ENCODE data around the gene LAMA3. TPM values are rescaled to one million over a fixed set of nuclear protein-coding genes. Genes with fewer than 3 reads are reported as not detected.
A peak's percentile ranks its signal among the peaks of the same experiment; 100 is the strongest.

Gene LAMA3
- total RNA-seq, 6 experiments from 2014 or later = 1.3 to 5.0 (median 3.0) TPM

DNA sequence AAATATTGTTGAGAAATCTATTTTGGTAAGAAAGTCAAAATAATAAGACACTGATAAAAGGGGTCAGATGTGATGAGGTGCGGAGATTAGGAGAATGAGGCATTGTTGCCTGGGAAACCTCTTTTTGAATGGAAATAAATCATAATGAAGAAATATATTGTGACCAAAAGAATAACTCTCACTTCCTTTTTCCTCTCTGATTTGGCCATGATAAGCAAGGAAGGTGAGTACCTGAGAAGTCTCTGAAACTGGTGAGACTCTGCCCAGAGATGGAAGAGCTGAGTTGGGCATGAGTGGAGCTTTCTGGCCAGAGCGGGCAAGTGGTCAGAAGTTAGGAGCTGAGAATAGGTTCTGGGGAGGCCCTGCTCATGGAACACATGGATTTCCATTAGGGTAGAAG is 11.8 kb downstream of the LAMA3 start:
- no peaks in the 10 kb centered on the region for H3K27me3 ChIP-seq
- no peak for ATAC-seq
- no peaks in the 10 kb centered on the region for H3K36me3 ChIP-seq
- no peaks in the 10 kb centered on the region for H3K9me3 ChIP-seq
- intact Hi-C loops (cut with DNase I) = loop anchor here (5.0 kb wide), 1 partner anchor 79 kb away; no protein-coding TSS in a partner anchor
- 57% methylated on average over 2 of the region's 2 CpGs for WGBS (ENCODE audit: insufficient coverage, low coverage, low lambda C conversion rate, missing lambda C conversion rate)
- no peak for DNase-seq
- H3K4me1 ChIP-seq = no peaks in the 10 kb centered on the region
- no peak overlapping the region for H3K4me3 ChIP-seq
- no peak for TF ChIP-seq POLR2A (IDR thresholded peaks at IDR 0.05)
- TF ChIP-seq, protein P1, sequence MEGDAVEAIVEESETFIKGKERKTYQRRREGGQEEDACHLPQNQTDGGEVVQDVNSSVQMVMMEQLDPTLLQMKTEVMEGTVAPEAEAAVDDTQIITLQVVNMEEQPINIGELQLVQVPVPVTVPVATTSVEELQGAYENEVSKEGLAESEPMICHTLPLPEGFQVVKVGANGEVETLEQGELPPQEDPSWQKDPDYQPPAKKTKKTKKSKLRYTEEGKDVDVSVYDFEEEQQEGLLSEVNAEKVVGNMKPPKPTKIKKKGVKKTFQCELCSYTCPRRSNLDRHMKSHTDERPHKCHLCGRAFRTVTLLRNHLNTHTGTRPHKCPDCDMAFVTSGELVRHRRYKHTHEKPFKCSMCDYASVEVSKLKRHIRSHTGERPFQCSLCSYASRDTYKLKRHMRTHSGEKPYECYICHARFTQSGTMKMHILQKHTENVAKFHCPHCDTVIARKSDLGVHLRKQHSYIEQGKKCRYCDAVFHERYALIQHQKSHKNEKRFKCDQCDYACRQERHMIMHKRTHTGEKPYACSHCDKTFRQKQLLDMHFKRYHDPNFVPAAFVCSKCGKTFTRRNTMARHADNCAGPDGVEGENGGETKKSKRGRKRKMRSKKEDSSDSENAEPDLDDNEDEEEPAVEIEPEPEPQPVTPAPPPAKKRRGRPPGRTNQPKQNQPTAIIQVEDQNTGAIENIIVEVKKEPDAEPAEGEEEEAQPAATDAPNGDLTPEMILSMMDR (IDR thresholded peaks at IDR 0.05) = no peak
- H3K27ac ChIP-seq = no peak overlapping the region

- Histone ChIP-seq H3K27ac (no peak overlapping the region), H3K36me3 (no peaks in the 10 kb centered on the region), H3K4me3 (no peak overlapping the region), H3K27me3 (no peaks in the 10 kb centered on the region), H3K4me1 (no peaks in the 10 kb centered on the region), H3K9me3 (no peaks in the 10 kb centered on the region)
- DNase-seq (no peak), ATAC-seq (no peak)
- 83% methylated on average over 8 of the region's 8 CpGs for WGBS (ENCODE audit: insufficient coverage, low coverage, low lambda C conversion rate, missing lambda C conversion rate)
- no peak for TF ChIP-seq POLR2A (IDR thresholded peaks at IDR 0.05)
- TF ChIP-seq, protein P1 (IDR thresholded peaks at IDR 0.05) = no peak
- intact Hi-C loops (cut with DNase I) = loop anchor here (5.0 kb wide), 1 partner anchor 79 kb away; no protein-coding TSS in a partner anchor
Observed at GRCh38 chr18:23701544-23702064, 12.4 kb downstream of the LAMA3 start.

GRCh38 chr18:23702606-23703005 is 13.4 kb downstream of the LAMA3 start:
- intact Hi-C loops (cut with DNase I) = loop anchor here (5.0 kb wide), 1 partner anchor 80 kb away; no protein-coding TSS in a partner anchor
- 57% methylated on average over 4 of the region's 4 CpGs for WGBS (ENCODE audit: insufficient coverage, low coverage, low lambda C conversion rate, missing lambda C conversion rate)
- no peaks in the 10 kb centered on the region for H3K27me3 ChIP-seq
- DNase-seq = no peak
- no peaks in the 10 kb centered on the region for H3K9me3 ChIP-seq
- ATAC-seq = no peak
- no peaks in the 10 kb centered on the region for H3K36me3 ChIP-seq
- no peak for TF ChIP-seq POLR2A (IDR thresholded peaks at IDR 0.05)
- TF ChIP-seq, protein P1 (IDR thresholded peaks at IDR 0.05) = no peak
- no peak overlapping the region for H3K4me3 ChIP-seq
- no peaks in the 10 kb centered on the region for H3K4me1 ChIP-seq
- no peak overlapping the region for H3K27ac ChIP-seq

GRCh38 chr18:23703057-23703986 is 14.1 kb downstream of the LAMA3 start:
- no peaks in the 10 kb centered on the region for H3K9me3 ChIP-seq
- H3K4me1 ChIP-seq = no peaks in the 10 kb centered on the region
- no peaks in the 10 kb centered on the region for H3K27me3 ChIP-seq
- peak; percentile 94 to 99 (median 94) for ATAC-seq
- H3K27ac ChIP-seq = no peak overlapping the region
- TF ChIP-seq POLR2A (IDR thresholded peaks at IDR 0.05) = no peak
- TF ChIP-seq, protein P1 (IDR thresholded peaks at IDR 0.05) = peak; percentile 54 to 87 (median 62)
- no peaks in the 10 kb centered on the region for H3K36me3 ChIP-seq
- WGBS (ENCODE audit: insufficient coverage, low coverage, low lambda C conversion rate, missing lambda C conversion rate) = 35% methylated on average over 6 of the region's 6 CpGs
- H3K4me3 ChIP-seq = no peak overlapping the region
- intact Hi-C loops (cut with DNase I) = loop anchor here (5.0 kb wide), 1 partner anchor 81 kb away; no protein-coding TSS in a partner anchor
- peak in 1 of 3 donors; percentile 45 for DNase-seq

Data from right lobe of liver (tissue), 6 donors.